Activated CD4-positive, alpha-beta T cell treated with anti-CD3 and anti-CD28 coated beads, Interleukin-10, Interleukin-2, amounts not matched to agents 100 ng/mL and 50 ng/mL, durations not matched to agents 16 hours and 8 hours (primary cell): ENCODE results near the gene GRIN1.
"Not testable (repeated sequence)": the region's sequence is repeated elsewhere in the genome, so short reads cannot be mapped to it uniquely, and the experiment has no call there.

ENCODE experiments used
- DNase-seq: peaks from one replicate; pipeline ENCODE4 v3.0.0-alpha.2; 2020

GRIN1 gene

DNA sequence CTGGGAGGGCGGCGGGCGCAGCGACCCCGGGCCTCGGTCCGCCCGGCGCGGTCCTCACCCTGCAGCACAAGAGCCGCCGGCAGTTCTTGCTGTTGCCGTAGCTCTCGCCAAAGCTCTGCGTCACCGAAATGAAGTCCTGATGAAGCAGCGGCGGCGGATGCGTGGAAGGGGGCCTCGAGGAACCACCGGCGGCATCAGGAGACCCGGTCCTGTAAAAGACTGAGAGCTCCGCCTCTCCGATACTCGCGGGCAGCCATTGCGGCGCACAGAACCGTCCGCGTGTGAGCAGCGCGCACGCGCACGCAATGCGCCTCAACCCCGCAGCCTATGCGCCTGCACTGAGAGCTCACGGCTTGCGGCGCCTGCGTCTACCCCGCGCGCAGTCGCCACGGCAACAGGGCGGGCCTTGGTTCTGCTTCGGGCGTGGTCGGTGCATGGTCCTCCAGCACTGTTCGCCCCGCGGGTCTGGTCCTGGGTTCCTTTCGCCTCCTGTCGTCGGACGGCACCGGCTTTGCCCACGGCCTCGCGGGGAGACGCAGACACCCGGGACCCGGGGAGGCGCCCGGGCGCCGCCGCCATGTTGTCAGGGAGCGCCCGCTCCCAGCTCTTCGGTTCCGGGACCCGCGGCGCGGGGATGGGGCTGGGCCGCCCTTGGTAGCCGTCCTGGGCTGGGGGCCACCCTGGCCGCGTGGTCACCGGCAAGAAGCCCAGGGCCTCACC, 9.3 kb upstream of the GRIN1 start:
- DNase-seq: peak; percentile 96

DNA sequence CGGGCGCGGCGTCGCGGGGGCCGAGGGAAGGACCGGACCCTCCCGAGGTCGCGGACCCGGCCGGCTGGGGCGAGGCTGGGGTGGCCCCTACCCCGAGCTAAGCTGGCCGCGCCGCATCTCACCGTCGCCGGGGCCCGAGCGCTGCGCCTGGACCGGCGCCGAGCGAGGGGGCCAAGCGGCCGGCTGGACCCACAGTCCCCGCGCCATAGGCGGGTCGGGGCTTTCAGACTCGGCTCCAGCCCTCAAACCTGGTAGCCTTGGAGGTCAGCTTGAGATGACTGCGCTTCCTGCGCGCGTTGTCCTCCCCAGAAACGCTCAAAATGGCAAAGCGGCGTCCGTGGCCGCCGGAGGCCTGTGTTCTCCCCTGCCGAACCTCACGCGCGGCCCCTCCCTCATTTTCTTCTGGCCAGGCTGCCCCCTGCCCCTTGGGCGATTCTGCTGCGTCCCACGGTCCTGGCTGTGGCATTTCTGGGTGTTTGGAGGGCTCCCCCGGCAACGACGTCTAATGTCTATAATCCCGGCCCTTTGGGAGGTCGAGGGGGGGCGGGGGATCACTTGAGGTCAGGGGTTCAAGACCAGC, 8.7 kb upstream of the GRIN1 start:
- peak; percentile 38 for DNase-seq

DNA sequence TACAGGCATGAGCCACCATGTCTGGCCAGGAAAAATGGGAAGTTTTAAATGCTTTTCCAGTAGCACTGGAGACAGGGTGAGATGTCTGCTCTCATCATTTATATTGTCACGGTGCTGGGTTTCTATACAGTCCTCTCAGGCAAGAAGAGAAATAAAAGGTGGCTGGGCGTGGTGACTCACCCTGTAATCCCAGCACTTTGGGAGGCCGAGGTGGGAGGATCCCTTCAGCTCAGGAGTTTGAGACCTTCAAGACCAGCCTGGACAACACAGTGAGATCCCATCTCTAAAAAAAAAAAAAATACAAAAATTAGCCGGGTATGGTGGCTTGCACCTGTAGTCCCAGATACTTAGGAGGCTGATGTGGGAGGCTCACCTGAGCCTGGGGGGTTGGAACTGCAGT, 4.8 kb upstream of the GRIN1 start:
- no peak for DNase-seq

DNA sequence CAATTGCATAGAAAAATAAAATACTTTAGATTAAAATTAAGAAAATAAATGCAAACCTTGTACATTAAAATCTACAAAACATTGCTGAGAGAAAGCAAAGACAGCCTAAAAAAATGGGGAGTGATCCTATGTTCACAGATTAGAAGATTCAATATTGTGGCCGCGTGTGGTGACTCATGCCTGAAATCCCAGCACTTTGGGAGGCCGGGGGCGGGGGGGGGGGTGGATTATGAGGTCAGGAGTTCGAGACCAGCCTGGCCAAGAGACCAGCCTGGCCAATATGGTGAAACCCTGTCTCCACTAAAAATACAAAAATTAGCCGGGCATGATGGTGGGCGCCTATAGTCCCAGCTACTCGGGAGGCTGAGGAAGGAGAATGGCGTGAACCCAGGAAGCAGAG, 3.8 kb upstream of the GRIN1 start:
- not testable (repeated sequence) for DNase-seq

- no peak for DNase-seq
These were observed 2.6 kb upstream of the GRIN1 start for GRCh38 chr9:137136261-137136880.

DNA sequence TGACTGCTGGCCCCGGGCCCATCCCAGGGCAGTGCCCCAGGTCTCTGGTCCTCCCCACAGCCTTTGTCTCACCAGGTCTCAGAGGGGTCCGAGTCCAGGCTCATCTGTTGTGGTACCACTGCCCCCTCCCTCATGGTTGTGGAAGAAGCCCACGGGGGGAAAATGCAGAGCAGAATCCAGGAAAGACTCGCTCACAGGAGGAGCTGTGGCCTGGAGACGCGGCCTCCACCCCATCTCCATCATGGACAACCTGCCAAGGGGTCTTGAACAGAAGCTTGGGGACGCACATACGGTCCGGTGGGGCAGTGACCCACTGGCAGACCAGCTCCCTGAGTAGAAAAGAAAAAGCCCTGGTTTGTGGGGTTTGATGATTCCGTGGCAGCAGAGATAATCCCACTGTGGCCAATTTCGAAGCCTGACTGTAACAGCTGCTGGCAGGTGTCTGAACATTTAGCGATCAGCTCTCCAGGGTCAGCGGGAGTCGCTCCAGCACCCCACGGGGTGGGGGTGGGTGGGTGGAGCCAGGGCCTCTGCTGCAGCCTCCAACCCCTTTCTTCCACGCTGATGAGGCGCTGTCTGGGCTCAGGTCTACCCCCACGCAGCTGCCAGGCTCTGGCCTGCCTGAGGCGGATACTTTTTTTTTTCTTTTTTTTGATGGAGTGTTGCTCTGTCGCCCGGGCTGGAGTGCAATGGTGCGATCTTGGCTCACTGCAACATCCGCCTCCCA, 1.9 kb upstream of the GRIN1 start:
- DNase-seq: no peak

DNA sequence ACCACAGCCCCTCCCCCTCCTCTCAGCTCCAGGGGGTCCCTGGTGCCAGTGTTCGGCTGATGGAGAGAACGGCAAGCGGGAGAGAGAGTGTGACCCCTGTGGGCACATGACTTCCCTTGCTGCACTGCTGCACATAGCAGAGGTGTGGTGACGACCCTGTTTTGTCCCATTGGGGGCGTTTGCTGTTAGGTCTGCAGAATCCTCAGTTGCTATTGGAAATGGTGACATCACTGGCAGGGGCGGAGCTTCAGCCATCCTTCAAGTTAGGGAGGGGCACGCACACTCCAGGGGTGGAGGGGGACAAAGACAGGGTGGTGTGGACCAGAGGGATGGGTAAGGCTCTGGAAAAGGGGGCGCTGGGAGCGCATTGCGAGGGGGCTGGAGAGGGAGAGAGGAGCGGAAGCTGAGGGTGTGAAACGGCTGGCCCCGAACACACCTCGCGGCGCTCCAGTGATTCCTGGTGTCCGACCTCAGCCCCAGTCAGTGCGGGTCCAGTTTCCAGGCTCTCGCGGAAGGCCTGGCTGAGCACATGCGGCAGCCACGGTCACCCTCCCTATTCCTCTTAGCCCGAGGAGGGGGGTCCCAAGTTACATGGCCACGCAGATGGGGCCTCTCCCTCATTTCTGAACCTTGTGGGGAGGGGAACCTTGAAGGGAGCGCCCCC, 764 bp upstream of the GRIN1 start:
- DNase-seq: no peak

- DNase-seq: no peak
These were observed 655 bp downstream of the GRIN1 start for GRCh38 chr9:137139468-137140150.

DNA sequence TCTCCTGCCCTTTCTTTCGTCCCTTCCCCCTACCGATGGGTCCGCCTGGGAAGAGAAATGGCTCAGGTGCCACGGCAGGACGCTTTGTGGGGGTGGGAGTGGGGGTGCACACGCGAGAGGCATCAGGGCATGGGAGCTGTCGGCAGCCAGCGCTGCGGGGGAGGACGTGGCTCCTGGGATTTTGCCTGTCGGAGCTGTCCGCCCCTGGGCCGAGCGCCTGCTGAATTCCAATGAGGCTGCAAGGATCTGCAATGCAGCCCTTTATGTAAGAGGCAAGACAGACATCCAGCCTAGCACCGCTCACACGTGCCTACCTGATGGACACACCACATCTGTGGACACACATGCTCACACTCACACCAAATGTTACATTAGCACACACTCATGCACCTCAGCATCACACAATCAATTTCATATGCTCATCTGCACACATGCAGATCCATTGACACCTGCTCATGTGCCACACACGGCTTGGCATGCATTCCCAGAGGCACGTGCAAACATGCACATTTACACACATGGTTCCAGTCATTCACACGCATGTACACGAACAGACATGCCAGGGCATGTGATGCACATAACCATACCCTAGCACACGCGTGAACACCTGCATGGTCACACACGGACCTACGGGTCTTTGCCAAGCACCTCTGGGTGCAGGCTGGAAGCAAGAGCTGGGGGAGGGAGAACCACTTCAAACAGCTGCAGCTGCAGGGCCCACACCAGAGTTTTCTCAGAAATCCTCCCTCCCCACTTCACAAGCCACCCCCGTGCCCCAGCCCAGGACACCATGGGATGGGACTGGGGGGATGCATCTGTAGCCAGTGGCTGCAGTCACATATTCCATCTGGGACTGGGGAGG, 1.4 kb downstream of the GRIN1 start:
- no peak for DNase-seq

DNA sequence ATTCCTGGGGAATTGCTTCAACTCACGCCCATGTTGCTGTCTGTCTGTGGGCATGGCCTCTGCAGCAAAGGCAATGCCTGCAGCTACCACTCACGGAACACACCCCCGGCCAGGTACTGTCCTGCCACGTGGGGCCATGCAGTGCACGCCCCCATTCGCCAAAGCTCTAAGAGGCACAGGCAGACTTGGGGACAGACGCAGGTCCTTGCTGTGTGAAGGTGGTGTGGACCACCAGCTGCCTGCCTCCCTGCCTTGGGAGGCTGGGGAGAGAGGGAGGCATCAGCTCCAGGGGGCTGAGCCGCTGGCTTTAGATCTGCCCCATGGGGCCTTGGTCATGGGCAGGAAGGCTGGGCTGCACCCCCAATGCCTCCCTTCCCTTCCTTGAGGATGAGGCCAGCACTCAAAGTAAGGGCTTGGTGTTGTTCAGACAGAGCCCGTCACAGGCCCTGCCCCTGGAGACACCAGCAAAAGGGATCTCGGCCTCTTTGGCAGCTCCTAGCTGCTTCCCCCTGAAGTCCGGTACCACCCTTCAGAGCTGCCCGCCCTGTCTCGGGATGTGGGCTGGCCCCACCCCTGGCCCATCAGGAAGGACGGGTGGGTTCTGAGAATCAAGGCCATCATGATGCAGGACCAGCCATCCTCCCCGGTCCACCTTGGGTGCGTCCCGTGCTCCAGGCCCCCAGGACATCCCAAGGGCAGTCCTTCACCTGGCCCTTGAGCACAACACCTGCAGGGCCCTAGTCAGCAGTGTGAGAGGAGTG, 2.3 kb downstream of the GRIN1 start:
- no peak for DNase-seq

DNA sequence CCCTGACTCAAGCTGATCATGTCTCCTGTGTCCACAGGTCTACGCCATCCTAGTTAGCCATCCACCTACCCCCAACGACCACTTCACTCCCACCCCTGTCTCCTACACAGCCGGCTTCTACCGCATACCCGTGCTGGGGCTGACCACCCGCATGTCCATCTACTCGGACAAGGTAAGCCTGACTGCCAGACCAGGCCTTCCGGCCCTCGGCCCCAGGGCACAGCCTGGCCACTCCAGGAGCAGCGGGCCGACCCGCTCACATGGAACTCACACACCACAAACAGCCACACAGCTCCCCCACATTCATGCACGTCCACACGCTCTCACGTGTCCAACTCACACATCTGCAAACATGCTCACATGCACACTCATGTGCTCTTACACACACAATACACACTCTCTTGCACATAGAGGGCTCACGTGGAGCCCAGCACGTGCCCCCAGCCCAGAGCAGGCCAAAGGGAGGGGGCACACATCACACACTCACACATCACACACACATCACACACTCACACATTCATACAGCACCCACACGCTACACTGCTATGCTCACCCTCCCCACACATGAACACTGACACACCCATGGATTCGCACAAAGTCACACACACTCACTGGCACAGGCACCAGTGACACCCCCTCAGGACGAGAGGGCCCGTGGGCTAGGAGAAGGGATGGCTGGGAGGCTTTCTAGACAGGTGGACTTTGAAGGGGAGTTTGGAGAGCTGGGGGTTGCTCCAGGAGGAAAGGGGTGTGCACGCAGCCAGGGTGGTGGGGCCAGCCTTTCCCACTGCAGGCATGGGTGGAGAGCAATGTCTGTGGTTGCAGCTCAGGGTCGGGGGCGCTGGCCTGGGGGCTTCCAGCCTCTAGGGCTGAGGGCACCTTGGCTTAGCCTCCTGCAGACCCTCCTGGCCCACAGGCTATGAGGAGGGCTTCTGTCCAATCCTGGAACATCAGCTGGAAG, 3.3 kb downstream of the GRIN1 start:
- no peak for DNase-seq

DNA sequence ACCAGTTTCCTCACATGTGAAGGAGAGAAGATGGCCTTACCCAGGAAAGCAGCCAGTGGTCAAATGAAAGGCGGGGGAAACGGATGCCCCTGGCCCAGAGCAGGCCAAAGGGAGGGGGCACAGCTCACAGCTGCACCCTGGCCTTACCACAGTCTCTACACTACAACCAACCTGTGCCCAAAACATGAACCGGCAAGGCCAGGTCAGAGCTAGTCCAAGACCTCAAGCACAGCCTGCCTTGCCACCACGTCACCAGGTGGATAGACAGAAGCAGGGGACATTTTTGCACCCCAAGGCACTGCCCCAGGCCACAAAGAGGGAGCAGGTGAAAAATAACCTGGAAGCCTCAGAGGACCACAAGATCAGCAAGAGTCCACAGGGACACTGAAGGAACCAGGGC, 4.5 kb downstream of the GRIN1 start:
- DNase-seq: no peak

DNA sequence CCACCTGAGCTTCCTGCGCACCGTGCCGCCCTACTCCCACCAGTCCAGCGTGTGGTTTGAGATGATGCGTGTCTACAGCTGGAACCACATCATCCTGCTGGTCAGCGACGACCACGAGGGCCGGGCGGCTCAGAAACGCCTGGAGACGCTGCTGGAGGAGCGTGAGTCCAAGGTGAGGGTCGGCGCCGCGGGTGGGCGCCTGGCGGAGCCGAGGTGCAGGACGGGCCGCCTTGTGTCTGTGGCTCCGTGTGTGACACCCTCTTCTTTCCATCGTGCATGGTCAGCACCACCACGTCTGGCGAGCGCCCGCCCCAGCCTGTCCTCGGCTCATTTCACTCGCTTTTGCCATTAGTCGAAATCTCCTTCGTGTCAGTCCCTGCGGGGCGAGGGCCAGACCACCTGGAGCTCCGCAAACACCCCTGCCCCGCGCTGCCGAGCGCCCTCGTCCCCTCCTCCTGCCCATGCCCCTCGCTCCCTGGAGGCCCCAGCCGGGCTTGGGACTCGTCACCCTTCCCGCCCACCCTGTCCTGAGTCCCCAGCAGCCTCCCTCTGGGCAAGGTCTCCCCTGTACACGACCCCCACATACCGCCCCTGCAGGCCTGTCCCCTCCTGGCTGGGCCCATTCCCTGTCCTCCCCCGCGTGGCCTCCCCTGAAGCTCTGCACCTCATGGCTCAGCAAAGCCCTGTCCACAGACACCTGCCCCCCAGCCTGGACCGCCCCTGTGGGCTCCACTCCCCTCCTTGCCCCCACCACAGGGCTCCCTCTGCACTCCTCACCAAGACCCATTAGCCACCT, 7.0 kb downstream of the GRIN1 start:
- DNase-seq: no peak

DNA sequence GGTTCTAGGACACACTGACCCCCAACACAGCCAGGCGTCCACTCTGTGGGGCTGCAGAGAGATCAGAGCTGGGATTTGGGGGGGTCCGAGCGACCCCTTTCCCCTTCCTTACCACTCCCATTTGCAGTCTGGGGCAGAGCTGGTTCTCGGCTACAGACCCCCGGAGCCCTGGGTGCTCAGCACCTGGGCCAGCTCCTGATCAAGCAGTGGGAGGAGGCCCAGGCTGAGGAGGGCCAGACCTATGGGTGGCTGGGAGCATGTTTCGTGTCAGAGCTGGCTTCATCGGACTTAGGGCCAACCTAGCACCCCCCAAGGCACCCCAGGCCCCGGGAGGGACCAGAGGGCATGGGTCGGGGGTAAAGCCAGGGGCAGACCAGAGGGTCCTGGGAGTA, 7.6 kb downstream of the GRIN1 start:
- DNase-seq: no peak

DNA sequence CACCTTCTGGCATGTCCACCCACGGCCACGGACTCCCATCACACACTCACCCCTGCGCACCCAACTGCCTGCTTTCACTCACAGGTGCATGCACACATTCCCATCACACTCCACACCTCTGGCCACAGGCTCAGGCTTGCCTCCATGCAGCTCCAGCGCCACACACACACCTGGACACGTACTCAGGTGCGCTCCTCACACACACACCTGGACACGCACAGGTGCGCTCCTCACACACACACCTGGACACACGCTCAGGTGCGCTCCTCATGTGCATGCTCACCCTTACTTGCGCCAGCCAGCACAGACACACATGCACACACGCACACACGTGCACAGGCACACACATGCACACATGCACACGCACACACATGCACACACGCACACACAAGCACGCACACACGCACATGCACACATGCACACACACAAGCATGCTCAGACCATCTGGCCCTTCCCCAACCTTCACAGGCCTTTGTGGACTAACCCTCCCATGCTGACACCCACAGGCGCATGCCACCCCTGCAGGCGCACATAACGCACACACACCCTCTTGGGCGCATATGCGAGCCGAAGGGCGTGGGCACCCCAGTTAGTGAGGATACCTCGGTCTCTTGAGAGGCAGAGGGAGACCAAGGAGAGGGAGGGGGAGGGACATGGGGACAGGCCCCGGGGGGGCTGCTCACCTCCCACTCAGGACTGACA, 8.3 kb downstream of the GRIN1 start:
- no peak for DNase-seq

DNA sequence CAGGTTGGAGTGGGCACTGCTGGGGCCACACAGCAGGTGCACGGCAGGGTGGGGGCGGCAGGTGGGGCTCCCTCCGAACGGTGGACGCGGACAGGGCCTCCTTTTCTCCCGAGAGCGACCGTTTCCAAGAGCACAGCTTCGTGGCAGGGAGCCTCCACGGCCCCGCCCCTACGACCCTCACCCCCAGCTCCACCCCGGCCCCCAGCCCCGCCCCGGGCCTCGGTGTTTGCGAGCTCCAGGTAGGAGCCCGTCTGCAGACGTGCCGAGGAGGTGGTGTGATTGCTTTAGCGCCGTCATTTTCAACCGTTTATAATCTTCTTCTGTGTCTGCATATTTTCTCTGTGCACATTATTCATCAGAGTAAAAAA, 8.8 kb downstream of the GRIN1 start:
- DNase-seq: no peak

GRCh38 chr9:137148242-137148641, 9.3 kb downstream of the GRIN1 start:
- no peak for DNase-seq

GRCh38 chr9:137148661-137149060, 9.7 kb downstream of the GRIN1 start:
- DNase-seq: no peak
